PC-3 (cell line): ENCODE results near the gene DISC1.

Source experiments
- CTCF ChIP-seq: fragments of 300-600 bp; sonication (generic); conservative IDR thresholded peaks from 2 replicates; pipeline ENCODE4 v1.5.1; 2017; ENCODE audit warnings: antibody characterized with exemption, low read depth, mild to moderate bottlenecking, low read length
- EZH2phosphoT487 ChIP-seq: fragments of 300-600 bp; sonication (generic); IDR thresholded peaks from 2 replicates; pipeline ENCODE4 v1.6.1; 2018; ENCODE audit warnings: mild to moderate bottlenecking, antibody characterized with exemption, low read length, borderline replicate concordance

GRCh38 chr1:231660198-231660597 is 33.6 kb downstream of the DISC1 start:
- TF ChIP-seq EZH2phosphoT487 (no peak), CTCF (no peak)
